ENCODE data around the gene AGFG1.

Gene AGFG1

GRCh38 chr2:227471924-227472264 is at the start of gene AGFG1:
Gene AGFG1, plus strand, starts transcription at chr2:227472156. Its CDS starts 266 bp downstream, at chr2:227472422.
- peak; percentile 99 for TF ChIP-seq CTCF (IDR thresholded peaks at IDR 0.05; ENCODE audit: extremely low read depth, missing control alignments)

GRCh38 chr2:227423656-227424499 is 48.1 kb upstream of the AGFG1 start:
- no peak for TF ChIP-seq CTCF (IDR thresholded peaks at IDR 0.05; ENCODE audit: extremely low read depth, missing control alignments)
- no peak for DNase-seq (ENCODE audit: low spot score)

More at GRCh38 chr2:227471924-227472264, at the start of gene AGFG1:
- DNase-seq (ENCODE audit: low spot score), result peak; percentile 94

- no peak for TF ChIP-seq CTCF (IDR thresholded peaks at IDR 0.05; ENCODE audit: extremely low read depth, missing control alignments)
- DNase-seq (ENCODE audit: low spot score), result no peak
Measured at GRCh38 chr2:227428731-227429285, 43.1 kb upstream of the AGFG1 start.

DNA sequence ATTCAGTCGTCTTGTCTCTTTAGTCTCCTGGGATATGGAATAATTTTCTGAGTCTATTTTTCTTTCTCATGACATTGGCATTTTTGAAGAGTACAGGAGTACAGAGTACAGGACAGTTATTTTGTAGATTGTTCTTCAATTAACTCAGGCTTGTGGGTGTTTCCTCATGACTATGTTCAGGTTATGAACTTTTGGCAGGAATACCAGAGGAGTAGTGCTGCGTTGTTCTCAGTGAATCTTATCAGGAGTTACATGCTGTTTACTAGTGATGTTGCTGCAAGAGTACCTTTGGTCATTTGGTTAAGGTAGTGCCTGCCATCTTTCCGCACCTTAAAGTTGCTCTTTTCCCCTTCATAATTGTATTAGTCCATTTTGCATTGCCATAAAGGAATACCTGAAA is 41.3 kb upstream of the AGFG1 start:
- no peak for TF ChIP-seq CTCF (IDR thresholded peaks at IDR 0.05; ENCODE audit: extremely low read depth, missing control alignments)
- no peak for DNase-seq (ENCODE audit: low spot score)

GRCh38 chr2:227433171-227433570 is 38.8 kb upstream of the AGFG1 start:
- DNase-seq (ENCODE audit: low spot score), result no peak

DNA sequence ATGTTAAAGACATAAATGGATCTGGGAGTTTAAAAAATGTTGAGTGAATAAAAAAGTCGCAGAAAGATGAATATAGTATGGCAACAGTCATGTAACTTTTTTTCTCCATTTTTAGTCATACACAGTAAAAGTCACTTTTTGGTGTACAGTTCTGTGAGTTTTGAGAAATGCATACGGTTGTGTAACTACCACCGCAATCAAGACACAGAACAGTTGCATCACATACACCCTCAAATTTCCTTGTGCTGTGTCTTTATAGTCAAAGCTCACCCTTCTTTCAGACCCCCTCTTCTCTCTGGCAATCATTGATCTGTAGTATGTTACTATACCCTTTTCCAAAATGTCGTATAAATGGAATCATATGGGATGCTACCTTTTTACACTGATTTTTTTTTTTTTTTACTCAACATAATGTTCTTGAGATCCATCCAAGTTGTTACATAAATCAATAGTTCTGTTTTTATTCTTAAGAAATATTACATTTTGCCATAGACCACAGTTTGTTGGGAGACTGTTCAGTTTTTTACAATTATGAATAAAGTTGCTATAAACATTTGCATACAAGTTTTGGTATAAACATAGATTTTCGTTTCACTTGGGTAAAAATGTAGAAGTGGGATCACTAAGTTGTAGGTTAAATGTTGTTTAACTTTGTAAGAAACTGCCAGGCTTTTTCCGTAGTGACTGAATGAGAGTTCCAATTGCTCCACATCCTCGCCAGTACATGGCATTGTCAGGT is 35.4 kb upstream of the AGFG1 start:
- no peak for DNase-seq (ENCODE audit: low spot score)
- no peak for TF ChIP-seq CTCF (IDR thresholded peaks at IDR 0.05; ENCODE audit: extremely low read depth, missing control alignments)

More at GRCh38 chr2:227433171-227433570, 38.8 kb upstream of the AGFG1 start:
- no peak for TF ChIP-seq CTCF (IDR thresholded peaks at IDR 0.05; ENCODE audit: extremely low read depth, missing control alignments)

DNA sequence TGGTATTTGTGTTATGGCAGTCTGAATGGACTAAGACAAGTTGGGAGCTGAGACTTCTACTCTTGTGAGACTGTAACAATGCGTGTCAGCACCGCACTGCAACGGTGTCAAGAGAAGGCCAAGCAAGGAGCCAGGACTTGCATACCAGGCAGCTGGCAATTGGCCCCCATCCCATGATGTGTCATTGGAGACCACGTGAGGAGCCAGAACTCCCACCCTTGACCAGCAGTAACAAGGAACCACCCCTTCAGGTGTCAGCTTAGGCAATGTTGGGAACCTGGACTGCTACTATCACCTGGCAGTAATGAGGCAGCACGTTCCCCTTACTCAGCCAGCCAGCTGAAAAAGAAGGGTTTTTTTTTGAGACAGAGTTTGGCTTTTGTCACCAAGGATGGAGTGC is 32.7 kb upstream of the AGFG1 start:
- TF ChIP-seq CTCF (IDR thresholded peaks at IDR 0.05; ENCODE audit: extremely low read depth, missing control alignments), result no peak
- DNase-seq (ENCODE audit: low spot score), result no peak
